Activated CD4-positive, alpha-beta T cell treated with anti-CD3 and anti-CD28 coated beads, Interleukin-10, Interleukin-2, amounts not matched to agents 100 ng/mL and 50 ng/mL, durations not matched to agents 16 hours and 8 hours (primary cell): ENCODE data around the gene ALLC.

ENCODE experiments used
- DNase-seq: peaks from one replicate; pipeline ENCODE4 v3.0.0-alpha.2; 2020

Gene ALLC

DNA sequence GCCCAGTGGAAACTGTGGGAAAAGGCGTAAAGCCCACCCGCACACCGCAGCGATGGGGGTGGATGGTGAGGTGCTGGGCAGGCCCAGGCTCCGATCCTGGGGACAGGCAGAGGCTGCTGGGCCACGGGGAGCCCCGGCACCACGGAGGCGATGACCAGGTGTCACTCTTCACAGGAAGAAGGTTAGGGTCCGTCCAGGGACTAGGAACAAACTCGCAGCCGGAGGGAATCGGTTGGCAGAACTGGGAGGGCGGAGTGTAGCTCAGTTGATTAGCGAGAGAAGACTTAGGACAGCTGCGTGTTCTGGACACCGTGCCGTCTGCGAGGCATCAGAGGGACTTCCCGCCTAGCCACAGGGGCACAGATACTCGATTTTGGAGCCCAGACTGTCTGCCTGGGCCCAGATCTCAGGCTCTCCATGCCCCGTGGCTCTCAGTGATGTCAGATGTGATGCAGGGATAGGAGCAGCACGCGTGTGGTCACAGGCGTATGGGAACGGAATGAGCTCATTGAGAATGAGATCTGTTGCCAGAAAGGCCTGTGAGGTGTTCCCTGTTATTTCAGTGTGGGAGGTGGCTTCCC lies 16.1 kb upstream of the ALLC start:
- no peak for DNase-seq

- DNase-seq: no peak
These were observed 15.3 kb upstream of the ALLC start for GRCh38 chr2:3642521-3643215.

- DNase-seq: no peak
These were observed 14.4 kb upstream of the ALLC start for GRCh38 chr2:3643371-3644245.

- DNase-seq: no peak
These were observed 13.8 kb upstream of the ALLC start for GRCh38 chr2:3644246-3644525.

DNA sequence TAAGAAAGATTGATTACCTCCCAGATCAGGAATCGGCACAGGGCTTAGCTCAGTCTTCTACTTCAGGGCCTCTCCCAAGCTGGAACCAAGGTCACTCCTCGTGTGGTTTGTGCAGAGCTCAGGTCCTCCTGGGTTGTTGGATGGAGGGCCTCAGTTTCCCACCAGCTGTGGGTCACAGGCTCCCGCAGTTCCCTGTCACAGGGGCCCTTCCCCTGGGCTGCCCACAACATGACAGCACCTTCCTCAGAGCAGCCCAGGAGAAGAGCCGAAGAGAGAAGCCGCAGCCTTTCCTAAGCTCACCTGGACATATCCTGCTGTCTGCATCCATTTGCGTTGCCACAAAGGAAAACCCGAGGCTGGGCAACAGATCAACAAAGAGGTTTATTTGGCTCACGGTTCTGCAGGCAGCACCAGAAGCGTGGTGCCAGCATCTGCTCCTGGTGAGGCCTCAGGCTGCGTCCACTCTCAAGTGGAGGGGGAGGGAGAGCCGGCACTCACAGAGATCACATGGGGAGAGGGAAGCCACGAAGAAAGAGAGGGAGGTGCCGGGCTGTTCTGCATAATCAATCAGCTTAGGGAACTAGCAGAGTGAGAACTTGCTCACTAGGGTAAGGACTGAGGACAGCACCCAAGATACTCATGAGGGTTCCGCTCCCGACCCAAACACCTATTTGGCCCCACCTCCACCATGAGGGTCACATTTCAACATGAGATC lies 13.0 kb upstream of the ALLC start:
- DNase-seq: no peak

- no peak for DNase-seq
These were observed 12.1 kb upstream of the ALLC start for GRCh38 chr2:3645745-3646389.

GRCh38 chr2:3646446-3646845 lies 11.6 kb upstream of the ALLC start:
- no peak for DNase-seq

DNA sequence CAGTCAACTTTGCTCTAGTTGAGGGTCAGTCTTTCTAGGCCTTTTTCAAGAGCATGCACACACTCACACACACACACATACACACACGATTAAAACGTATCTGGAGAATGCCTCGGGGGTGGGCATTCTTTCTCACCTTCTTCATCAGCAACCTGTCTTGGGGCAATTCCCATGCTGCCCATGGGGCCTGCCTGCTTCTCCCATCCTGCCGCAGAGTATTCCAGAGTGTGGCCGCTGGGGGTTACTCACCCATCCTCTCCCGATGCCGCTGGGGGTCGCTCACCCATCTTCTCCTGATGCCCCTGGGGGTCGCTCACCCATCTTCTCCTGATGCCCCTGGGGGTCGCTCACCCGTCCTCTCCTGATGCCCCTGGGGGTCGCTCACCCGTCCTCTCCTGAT lies 10.8 kb upstream of the ALLC start:
- DNase-seq: no peak

GRCh38 chr2:3647831-3648651 lies 10.0 kb upstream of the ALLC start:
- DNase-seq: no peak

DNA sequence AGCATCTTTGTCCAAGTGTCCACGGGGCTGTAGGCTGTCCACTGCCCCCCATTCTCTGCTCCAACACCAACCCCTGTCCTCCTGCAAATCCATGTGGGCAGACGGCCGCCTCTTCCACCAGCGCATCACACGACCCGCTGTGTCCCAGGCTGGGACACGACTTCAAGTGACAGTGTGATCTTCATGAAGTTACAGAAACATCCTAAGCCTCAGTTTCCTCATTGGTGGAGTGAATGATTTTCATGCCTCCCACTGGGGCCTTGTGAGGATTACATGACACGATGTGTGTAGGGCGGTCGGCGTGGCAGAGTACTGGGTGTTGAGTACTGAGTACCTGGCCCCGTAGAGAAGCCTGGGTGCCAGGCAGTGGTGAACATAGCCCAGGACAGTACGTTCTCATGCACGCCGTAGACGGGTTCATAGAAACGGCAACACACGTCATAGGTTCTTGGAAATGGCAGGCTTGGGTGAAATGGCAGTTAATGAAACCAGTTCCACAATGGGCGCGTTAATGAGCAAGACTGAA lies 9.3 kb upstream of the ALLC start:
- no peak for DNase-seq

DNA sequence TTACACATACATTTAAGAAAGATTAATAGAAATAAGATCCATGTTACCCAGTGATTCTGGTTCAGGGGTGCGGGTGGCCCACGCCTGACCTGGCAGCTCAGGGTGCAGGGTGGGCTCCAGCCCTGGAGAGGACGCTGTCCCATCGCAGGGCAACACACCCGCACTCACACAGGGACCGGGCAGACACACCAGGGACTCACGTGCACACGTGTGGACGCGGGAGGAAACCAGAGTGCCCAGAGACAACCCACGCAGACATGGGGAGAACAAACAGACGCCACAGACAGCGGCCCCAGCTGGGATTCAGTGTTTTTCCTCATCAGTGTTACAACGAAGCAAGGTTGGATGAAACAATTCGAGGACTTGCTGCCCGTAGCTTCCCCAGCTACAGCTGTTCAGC lies 8.4 kb upstream of the ALLC start:
- DNase-seq: no peak

GRCh38 chr2:3650140-3650920 lies 7.7 kb upstream of the ALLC start:
- no peak for DNase-seq

GRCh38 chr2:3651691-3652648 lies 6.0 kb upstream of the ALLC start:
- DNase-seq: peak; percentile 80

DNA sequence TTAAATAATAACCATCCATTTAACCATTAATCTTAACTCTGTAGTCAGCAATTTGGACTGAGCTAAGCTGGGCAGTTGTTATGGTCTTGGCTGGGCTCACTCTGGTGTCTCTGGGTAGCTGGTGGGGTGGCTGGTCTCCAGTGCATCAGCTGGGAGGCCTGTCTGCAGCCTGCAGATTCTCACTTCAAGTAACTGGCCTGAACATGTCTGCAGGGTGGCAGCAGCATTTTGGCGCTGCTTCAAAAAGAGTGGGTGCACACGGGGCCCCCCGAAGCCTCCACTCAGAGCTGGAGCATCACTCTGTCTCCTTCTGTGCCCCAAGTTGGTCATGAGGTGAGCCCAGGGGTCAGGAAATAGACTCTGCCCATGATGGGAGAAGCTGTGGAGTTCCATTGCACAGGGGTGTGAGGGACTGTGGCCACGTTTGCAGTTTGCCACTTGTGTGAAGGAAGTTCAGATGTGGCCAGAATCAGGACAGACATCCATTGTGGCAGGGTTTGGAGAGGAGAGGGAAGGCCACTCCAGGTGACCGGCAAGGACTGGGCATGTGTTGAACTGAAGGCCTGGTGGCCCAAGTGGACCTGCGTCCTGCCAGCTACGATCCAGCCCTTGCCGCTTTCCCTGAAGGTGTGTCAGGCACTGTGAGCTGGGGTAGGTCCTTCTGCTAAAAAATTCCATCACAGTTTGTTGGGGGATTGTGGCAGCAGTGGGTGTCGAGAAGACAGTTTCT lies 4.9 kb upstream of the ALLC start:
- DNase-seq: no peak

- no peak for DNase-seq
These were observed 4.0 kb upstream of the ALLC start for GRCh38 chr2:3654011-3654410.

- no peak for DNase-seq
These were observed 3.3 kb upstream of the ALLC start for GRCh38 chr2:3654531-3655225.

DNA sequence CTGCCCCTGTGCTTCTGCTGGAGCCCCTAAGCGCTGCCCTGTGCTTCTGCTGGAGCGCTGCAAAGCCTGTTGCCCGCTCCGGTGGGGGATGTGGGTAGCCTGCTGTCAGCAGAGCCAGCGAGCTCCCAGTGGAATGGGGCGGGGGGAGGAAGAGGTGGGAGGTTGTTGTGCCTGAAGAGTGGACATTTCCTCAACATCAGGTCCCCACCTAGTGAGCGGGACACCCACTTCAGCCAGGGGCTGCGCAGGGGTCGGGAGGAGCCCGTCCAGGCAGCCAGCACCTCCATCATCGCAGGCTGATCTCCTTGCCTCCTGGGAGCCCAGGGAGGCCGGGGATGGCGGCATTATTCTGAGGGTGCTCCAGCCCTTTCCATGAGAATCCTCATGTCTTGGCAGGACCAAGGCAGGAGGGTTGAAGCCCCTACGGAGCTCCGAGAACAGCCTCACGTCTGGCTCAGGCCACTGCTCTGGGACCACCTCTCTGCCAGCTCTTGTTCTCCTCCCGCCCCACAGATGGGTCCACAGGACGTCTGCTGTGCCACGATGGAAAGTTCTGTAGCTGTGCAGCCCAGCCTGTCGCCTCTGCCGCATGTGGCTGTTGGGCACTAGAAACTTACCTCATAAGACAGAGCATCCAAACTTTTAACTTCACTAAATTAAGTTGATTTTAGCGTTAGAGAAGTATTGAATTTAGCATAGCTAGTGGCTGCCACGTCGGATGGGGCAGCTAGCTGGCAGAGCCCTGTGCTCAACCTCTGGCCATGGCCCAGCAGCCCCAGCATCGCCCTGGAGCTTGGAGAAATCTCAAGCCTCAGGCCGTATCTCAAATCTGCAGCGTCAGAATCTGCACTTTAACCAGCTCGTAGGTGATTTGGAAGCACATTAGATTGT lies 1.9 kb upstream of the ALLC start:
- no peak for DNase-seq
